GM19238 (cell line): ENCODE measurements around the gene THG1L.
A peak's percentile ranks its signal among the peaks of the same experiment; 100 is the strongest.
"Not testable (repeated sequence)": the region's sequence is repeated elsewhere in the genome, so short reads cannot be mapped to it uniquely, and the experiment has no call there.

Experiments
- DNase-seq: peaks from one replicate; pipeline ENCODE4 v3.0.0; 2011; ENCODE audit warnings: low spot score; ENCODE audit not compliant: insufficient read length

Gene THG1L

GRCh38 chr5:157731272-157732129 is at the start of gene THG1L:
Gene THG1L, plus strand, starts transcription at chr5:157731420. Its CDS starts 21 bp downstream, at chr5:157731441.
- peak; percentile 86 for DNase-seq

- DNase-seq = no peak
Observed at GRCh38 chr5:157682257-157682656, 49.0 kb upstream of the THG1L start.

GRCh38 chr5:157686276-157687197 is 44.7 kb upstream of the THG1L start:
- not testable (repeated sequence) for DNase-seq

- no peak for DNase-seq
Observed at GRCh38 chr5:157687198-157687554, 44.0 kb upstream of the THG1L start.

DNA sequence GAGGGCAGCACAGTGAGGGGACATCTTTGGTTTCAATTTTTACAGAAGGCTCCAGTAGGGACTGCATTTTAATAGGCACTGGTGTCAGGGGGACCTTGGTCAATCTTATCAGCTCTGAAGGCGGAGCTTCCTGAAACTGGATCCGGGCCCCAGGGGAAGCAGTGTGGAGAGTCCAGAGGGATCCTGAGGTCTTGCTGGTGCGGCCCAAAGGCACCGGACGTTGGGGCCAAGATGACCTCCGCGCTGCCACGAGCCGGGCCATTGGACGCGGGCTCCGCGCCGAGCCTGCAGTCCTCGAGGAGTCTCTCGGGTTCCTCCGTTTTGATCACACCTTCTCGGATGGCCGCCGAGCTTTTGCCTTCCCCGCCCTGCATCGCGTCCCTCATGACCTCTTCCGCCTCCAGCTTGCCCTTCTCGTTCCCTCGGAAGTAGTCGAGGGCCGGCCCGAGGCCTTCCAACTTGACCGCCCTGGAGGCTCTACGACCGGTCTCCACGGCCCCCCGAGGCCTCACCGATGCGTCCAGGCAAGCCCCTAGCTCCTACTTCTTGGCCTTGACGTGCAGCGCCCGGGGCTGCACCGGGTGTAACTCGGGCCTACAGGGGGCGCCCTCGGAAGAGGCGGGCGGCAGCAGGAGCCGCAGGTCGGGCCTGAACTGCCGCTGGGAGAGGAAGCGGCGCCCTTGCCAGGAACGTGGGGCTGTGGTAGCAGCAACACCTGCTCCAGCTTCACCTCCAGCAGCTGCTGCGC is 41.1 kb upstream of the THG1L start:
- no peak for DNase-seq

- no peak for DNase-seq
Observed at GRCh38 chr5:157690690-157691433, 40.4 kb upstream of the THG1L start.

GRCh38 chr5:157693816-157694215 is 37.4 kb upstream of the THG1L start:
- DNase-seq = not testable (repeated sequence)

DNA sequence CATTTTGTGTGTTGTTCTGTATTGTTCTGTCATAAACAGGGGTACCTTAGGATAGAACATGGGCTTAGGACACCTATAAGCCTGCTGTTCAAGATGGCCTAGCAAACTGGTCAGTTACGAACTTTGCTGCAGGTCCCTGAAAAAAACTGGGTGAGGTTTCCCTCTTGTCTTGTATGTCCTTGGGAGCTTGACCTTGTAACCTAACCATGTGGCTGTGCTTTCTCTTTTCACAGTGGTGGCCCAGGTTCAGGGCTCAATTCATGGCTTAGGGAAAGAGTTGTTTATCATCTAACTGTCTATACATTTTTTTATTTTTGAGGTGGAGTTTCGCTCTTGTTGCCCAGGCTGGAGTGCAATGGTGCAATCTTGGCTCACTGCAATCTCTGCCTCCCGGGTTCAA is 35.1 kb upstream of the THG1L start:
- not testable (repeated sequence) for DNase-seq

DNA sequence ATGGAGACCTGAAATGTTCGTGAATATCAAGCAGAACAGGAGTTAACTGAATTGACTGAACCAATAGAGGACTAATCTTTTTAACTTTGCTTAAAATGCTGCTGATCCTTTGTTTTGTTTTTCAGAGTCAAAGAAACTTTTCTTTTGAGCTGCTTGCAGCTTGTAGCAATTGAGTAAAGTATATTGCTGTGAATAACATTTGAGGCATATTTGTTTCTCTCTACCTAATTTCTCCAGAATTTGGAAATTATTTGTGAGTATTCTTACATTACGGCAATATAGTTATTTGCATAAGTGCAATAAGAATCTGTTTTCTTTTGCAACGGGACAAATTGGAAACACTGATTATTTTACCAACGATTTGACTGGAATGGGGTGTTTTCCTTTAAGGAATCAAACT is 32.5 kb upstream of the THG1L start:
- DNase-seq = not testable (repeated sequence)

GRCh38 chr5:157703736-157704135 is 27.5 kb upstream of the THG1L start:
- DNase-seq = no peak

DNA sequence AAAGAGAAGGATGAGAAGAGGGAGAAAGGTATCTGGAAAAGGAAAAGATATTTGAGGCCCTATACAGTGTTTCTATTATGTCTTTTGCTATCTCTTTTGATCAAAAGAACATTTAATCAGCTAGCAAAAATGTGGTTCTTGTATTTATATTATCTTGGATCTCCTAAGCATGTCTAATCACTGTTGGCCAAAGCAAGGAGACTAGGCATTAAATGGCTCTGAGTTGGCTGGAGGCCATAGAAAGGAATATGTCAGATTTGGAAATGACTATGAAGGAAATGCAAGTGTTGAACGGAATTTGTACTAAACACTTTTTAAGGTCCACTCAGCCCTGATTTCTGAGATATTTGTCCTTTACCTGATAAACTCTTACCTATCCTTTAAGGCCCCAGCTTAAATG is 22.4 kb upstream of the THG1L start:
- no peak for DNase-seq

GRCh38 chr5:157709346-157709745 is 21.9 kb upstream of the THG1L start:
- DNase-seq = no peak

DNA sequence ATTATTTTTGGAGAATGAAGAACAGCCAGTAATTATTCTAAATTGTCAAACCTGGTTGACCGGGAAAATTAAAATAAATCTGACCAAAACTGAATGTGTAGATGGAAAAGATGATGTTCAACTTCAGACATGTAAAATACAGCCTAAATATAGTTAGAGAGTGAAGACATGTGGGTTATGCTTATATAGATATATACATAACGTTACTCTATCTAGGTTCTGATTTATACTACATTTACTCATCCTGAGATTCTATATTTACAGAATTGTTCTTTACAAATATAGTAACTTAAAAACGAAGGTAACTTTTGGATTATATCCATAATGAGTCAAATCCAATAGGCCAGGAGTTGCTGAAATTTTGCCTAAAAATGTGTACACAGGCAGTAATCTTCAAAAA is 20.8 kb upstream of the THG1L start:
- no peak for DNase-seq

DNA sequence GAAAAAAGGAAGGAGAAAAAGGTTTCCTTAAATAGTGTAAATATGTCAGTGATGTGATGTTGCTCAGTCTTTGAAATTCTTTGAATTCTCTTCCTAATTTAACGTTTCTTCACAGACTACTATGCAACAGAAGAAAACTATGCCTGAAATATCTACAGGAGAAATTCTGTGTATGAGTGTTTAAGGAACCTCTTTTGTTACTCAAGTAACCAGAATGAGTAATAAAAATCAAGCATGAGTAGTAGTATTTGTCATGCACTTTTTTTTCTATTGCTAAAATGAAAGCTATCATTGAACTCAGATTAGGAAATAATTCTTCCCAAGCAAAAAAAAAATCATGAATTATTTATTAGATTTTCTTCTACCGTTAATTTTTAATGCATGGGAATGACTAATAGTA is 20.3 kb upstream of the THG1L start:
- no peak for DNase-seq

- no peak for DNase-seq
Observed at GRCh38 chr5:157713830-157714595, 17.2 kb upstream of the THG1L start.

DNA sequence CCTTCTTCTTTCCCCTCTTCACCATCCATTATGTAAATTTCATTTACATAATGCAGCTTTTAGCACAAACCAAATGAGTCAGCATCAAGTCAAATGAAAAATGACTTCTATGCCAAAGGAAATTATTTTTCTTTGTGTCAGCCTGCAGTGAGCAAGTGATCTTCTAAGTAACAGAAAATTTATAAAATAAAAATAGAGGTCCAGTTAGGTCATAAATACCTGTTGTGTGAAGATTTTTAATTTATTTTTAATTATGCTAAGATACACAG is 16.7 kb upstream of the THG1L start:
- no peak for DNase-seq

DNA sequence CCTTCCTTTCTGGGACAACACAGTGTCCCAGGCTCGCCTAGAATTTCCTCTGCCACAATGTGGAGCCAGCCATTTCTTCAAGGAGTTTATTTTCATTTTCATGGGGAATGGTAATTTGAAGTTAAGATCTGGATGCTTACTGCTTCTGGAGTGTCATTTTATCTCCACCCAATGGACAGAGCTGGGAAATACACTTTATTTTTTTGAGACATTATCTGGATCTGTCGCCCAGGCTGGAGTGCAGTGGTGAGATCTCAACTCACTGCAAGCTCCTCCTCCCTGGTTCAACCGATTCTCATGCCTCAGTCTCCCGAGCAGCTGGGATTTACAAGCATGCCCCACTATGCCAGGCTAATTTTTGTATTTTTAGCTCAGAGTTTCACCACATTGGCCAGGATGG is 12.7 kb upstream of the THG1L start:
- no peak for DNase-seq

DNA sequence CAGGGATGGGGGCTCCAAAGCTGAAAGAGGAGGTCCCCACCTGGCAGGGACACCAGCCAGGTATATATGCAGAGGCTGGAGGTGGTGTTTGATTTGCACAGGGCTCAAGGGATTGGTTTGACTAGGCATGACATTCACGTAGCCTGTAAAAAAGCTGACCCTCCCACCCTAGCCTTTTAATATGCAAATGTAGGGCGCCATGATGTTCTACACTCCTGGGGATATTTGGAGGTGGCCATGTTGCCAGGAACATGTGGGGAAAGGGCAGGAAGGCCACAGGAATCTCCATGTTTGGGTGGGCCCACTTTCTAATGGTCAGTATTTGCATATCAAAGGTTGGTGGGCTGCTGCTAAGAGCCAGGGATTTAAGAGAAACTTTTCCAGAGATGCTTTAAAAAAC is 12.0 kb upstream of the THG1L start:
- no peak for DNase-seq

DNA sequence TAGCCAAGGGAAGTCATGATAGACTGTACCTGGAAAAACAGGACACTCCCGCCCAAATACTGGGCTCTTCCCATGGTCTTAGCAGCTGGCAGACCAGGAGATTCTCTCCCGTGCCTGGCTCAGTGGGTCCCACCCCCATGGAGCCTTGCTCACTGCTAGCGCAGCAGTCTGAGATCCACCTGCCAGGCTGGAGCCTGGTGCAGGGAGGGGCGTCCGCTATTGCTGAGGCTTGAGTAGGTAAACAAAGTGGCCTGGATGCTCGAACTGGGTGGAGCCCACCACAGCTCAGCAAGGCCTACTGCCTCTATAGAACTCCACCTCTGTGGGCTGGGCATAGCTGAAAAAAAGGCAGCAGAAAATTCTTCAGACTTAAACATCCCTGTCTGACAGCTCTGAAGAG is 10.1 kb upstream of the THG1L start:
- DNase-seq = no peak

GRCh38 chr5:157722895-157723294 is 8.3 kb upstream of the THG1L start:
- not testable (repeated sequence) for DNase-seq
